ENCODE results near the gene ZG16.

The ZG16 gene

DNA sequence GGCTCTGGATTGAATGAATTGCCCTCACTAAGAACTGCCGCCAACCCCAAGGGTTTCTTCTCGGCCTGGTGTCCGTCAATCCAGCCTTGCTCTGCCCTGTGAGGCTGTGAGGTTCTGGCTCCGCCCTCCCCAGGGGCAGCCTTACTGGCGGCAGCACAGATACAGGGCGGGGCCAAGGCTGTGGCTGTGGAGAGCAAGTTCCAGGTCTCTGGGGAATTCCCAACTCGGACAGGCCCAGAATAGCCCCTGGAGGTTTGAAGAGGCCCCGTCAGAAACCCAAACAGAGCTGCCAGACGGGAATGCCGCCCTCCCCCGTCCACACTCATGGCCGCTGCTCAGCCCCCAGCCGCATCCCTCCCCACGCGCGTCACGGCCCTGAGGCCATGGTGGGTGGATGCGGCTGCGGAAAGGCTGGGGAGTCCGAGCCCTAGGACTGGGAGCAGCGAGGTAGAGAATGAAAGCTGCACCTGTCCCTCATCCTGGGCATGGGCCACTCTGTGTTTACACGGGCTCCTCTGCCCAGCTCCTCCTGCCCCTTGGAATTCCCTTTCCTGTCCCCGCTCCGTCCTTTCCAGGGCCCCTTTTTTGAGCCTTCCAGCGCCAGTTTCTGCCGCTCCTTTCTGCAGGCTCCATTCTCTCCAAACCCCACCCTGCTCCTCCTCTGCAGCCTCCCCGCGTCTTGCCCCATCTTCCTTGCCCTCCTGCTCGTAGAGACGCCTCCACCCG, 33.3 kb downstream of the ZG16 start:
- TF ChIP-seq CTCF (IDR thresholded peaks at IDR 0.05; ENCODE audit: insufficient read depth, low read depth, low read length, missing control alignments) = no peak
- DNase-seq (ENCODE audit: low read depth) = peak; percentile 95
- peak overlapping the region; percentile 45 for H3K4me3 ChIP-seq (ENCODE audit: low read depth, low read length)

DNA sequence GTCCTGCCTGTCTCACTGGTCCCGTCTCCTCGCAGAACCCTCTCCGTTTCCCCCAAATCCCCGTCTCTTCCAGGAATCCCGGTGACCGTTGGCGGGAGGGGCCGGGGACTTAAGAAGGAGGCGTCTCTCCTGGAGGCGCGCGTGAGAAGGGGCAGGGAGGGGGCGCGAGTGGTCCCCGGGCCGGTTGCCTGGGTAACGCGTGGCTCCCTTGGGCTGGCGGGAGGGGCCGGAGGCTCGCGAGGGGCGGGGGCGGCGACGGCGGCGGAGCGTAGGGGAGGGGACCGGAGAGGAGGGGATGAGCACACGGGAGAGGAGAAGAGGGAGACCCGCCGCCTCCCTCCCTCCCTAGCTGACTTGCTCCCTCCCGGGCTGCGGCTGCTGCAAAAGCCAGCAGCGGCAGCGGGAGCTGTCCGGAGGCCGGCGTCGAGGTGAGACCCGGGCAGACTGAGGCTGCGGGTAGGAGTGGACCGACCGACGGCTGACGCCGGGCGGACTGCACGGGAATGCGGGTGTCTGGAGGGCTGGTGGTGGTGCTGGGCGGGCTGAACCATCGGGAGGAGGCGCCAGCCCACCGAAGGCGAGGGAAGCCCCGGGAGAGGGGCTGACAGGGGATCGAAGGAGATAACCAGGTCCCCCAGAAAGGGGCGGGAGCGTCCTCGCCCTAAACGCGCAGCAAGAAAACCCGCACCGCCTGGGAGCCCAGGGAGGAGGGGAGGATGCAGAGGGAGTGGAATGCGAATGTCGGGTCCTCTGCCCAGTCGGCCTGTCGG, 34.0 kb downstream of the ZG16 start, which contains the start of gene PRRT2:
TSS of gene PRRT2 (plus strand) at position 298 of the 770 bp plus-strand sequence. CDS start 862 bp downstream, outside the sequence.
- DNase-seq (ENCODE audit: low read depth) = peak; percentile 38
- H3K4me3 ChIP-seq (ENCODE audit: low read depth, low read length) = peak within 1 kb of the TSS; percentile 45
- no peak for TF ChIP-seq CTCF (IDR thresholded peaks at IDR 0.05; ENCODE audit: insufficient read depth, low read depth, low read length, missing control alignments)

GRCh38 chr16:29812754-29813643, 34.9 kb downstream of the ZG16 start:
- no peak for TF ChIP-seq CTCF (IDR thresholded peaks at IDR 0.05; ENCODE audit: insufficient read depth, low read depth, low read length, missing control alignments)
- no peak overlapping the region for H3K4me3 ChIP-seq (ENCODE audit: low read depth, low read length)
- no peak for DNase-seq (ENCODE audit: low read depth)

DNA sequence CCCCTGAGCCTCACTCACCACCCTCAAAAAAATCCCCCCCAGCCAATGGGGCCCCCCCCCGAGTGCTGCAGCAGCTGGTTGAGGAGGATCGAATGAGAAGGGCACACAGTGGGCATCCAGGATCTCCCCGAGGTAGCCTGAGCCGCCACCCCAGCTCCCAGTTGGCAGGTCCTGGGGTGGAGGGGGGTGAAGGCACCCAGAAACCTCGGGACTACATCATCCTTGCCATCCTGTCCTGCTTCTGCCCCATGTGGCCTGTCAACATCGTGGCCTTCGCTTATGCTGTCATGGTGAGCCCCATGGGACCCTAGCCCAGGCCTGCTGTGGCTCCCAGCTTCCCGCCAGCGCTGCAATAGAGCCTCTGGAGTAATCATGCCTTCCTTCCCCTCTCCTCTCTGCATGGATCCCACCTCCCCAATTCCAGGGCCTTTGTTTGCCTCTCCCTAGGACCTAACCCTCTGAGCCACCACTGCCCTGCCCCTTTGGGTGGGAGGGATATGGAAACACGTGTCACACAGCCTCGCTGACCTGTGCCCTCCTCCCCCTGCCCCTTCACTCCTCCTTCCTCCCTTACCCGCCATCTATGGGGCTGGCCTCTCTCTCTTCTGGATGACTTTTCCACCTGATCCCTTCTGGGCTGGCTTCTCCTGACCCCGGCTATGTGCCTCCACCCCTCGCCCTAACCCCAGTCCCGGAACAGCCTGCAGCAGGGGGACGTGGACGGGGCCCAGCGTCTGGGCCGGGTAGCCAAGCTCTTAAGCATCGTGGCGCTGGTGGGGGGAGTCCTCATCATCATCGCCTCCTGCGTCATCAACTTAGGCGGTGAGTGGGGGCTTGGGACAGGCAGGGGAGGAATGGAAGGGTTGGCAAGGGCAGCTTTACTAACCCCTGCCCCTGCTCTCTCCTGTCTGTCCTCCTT, 35.8 kb downstream of the ZG16 start:
- DNase-seq (ENCODE audit: low read depth) = no peak
- no peak for TF ChIP-seq CTCF (IDR thresholded peaks at IDR 0.05; ENCODE audit: insufficient read depth, low read depth, low read length, missing control alignments)
- no peak overlapping the region for H3K4me3 ChIP-seq (ENCODE audit: low read depth, low read length)

- no peak overlapping the region for H3K4me3 ChIP-seq (ENCODE audit: low read depth, low read length)
- DNase-seq (ENCODE audit: low read depth) = no peak
- TF ChIP-seq CTCF (IDR thresholded peaks at IDR 0.05; ENCODE audit: insufficient read depth, low read depth, low read length, missing control alignments) = no peak
Observed at GRCh38 chr16:29814592-29814991, 36.5 kb downstream of the ZG16 start.

Measured in GM12865 (cell line).